SK-N-SH (cell line): ENCODE results near the gene PDZD2. TPM values are rescaled to one million over a fixed set of nuclear protein-coding genes. Genes with fewer than 3 reads are reported as not detected.

ENCODE experiments used
- CTCF ChIA-PET: fragments of 300-600, 350-600 bp; formaldehyde crosslinking; extraction: SDS; loops from one replicate; lab custom pipeline; 2021; lab: Yijun Ruan, JAX
- POLR2A ChIA-PET: fragments of 350-600 bp; sonication (Branson Sonifier 250); formaldehyde crosslinking; extraction: SDS; loops from one replicate; lab custom pipeline; 2020; ENCODE audit warnings: antibody characterized with exemption, inconsistent platforms; lab: Yijun Ruan, JAX
- DNase-seq: peaks from one replicate; pipeline ENCODE4 v3.0.0; 2012
- H2AFZ ChIP-seq: fragments of 200-600 bp; sonication (generic); 2 replicates; pipeline ENCODE4 v1.8.1; 2016; ENCODE audit warnings: antibody characterized with exemption, mild to moderate bottlenecking, low read depth
- H3F3A ChIP-seq: fragments of 200-600 bp; sonication (generic); replicated peaks from 2 replicates; pipeline ENCODE3; 2016; ENCODE audit warnings: antibody characterized with exemption, mild to moderate bottlenecking; ENCODE audit not compliant: insufficient read depth
- H3K27ac ChIP-seq, 2 experiments: fragments of 200-500 bp in 1 of 2; fragments of 200-600 bp in 1 of 2; sonication (Bioruptor generic) in 1 of 2; sonication (generic), shearing (Covaris generic) in 1 of 2; 2 replicates each; pipeline versions ENCODE4 v1.5.1 to v1.6.1; 2014 to 2016; ENCODE audit warnings: low read depth in 2 of 2, inconsistent platforms in 1 of 2, low read length in 1 of 2, mild to moderate bottlenecking in 1 of 2, mixed read lengths in 1 of 2
- H3K27me3 ChIP-seq: fragments of 200-600 bp; sonication (generic), shearing (Covaris generic); 2 replicates; pipeline ENCODE4 v1.6.1; 2016; ENCODE audit warnings: mixed run types; ENCODE audit not compliant: insufficient read depth
- H3K36me3 ChIP-seq, 2 experiments: fragments of 200-500 bp in 1 of 2; fragments of 200-600 bp in 1 of 2; sonication (Bioruptor generic) in 1 of 2; sonication (generic) in 1 of 2; replicated peaks in 1 of 2; 2 replicates each; pipeline versions ENCODE3 to v1.5.1; 2014 to 2016; ENCODE audit warnings: low read length in 1 of 2, mild to moderate bottlenecking in 1 of 2; ENCODE audit not compliant: insufficient read depth in 2 of 2, control insufficient read depth in 1 of 2
- H3K4me1 ChIP-seq, 2 experiments: fragments of 200-500 bp in 1 of 2; fragments of 200-600 bp in 1 of 2; sonication (Bioruptor generic) in 1 of 2; sonication (generic), shearing (Covaris generic) in 1 of 2; 2 replicates each; pipeline versions ENCODE4 v1.5.1 to v1.6.1; 2014 to 2016; ENCODE audit warnings: low read depth in 1 of 2, low read length in 1 of 2, mixed run types in 1 of 2; ENCODE audit not compliant: insufficient read depth in 2 of 2, control insufficient read depth in 1 of 2
- H3K4me2 ChIP-seq: fragments of 200-600 bp; sonication (generic), shearing (Covaris generic); 2 replicates; pipeline ENCODE4 v1.6.1; 2017; ENCODE audit warnings: mixed run types
- H3K4me3 ChIP-seq, 2 experiments: fragments of 200-500 bp in 1 of 2; fragments of 200-600 bp in 1 of 2; sonication (Bioruptor generic) in 1 of 2; sonication (generic), shearing (Covaris generic) in 1 of 2; 2 replicates each; pipeline versions ENCODE4 v1.5.1 to v1.8.1; 2014 to 2016; ENCODE audit warnings: low read depth in 2 of 2, inconsistent platforms in 1 of 2, low read length in 1 of 2, mild to moderate bottlenecking in 1 of 2, mixed read lengths in 1 of 2, moderate library complexity in 1 of 2
- H3K79me2 ChIP-seq: fragments of 200-600 bp; sonication (generic); 2 replicates; pipeline ENCODE4 v1.8.1; 2017; ENCODE audit warnings: mild to moderate bottlenecking; ENCODE audit not compliant: insufficient read depth
- H3K9ac ChIP-seq: fragments of 200-600 bp; sonication (generic); 2 replicates; pipeline ENCODE4 v1.6.1; 2017; ENCODE audit warnings: mixed run types
- H3K9me2 ChIP-seq: fragments of 200-600 bp; sonication (generic); 2 replicates; pipeline ENCODE4 v1.6.1; 2017; ENCODE audit warnings: mixed run types
- H3K9me3 ChIP-seq: fragments of 200-600 bp; sonication (generic); 2 replicates; pipeline ENCODE4 v1.6.1; 2017; ENCODE audit warnings: mixed run types, mild to moderate bottlenecking, moderate library complexity
- H4K20me1 ChIP-seq: fragments of 200-600 bp; sonication (generic); 2 replicates; pipeline ENCODE4 v1.6.1; 2017; ENCODE audit warnings: mild to moderate bottlenecking, mixed run types; ENCODE audit not compliant: insufficient read depth
- CHD2 ChIP-seq: fragments of 150-350 bp; IDR thresholded peaks from 2 replicates; pipeline ENCODE4 v1.6.1; 2018; ENCODE audit warnings: low read length; ENCODE audit not compliant: partially characterized antibody
- GATA2 ChIP-seq: sonication (generic); formaldehyde crosslinking; IDR thresholded peaks from 2 replicates; pipeline ENCODE4 v1.5.0; 2020; ENCODE audit warnings: mild to moderate bottlenecking, missing genetic modification reagents
- NFIC ChIP-seq: IDR thresholded peaks from 2 replicates; pipeline ENCODE4 v1.4.0; 2012; ENCODE audit warnings: borderline replicate concordance
- NRF1 ChIP-seq: IDR thresholded peaks from 2 replicates; pipeline ENCODE4 v1.6.1; 2012; ENCODE audit warnings: low read depth, mild to moderate bottlenecking, low read length
- RAD21 ChIP-seq: IDR thresholded peaks from 2 replicates; pipeline ENCODE4 v1.6.1; 2012; ENCODE audit warnings: mild to moderate bottlenecking, low read length
- RFX5 ChIP-seq: IDR thresholded peaks from 2 replicates; pipeline ENCODE4 v1.6.1; 2012; ENCODE audit warnings: mild to moderate bottlenecking, improper control_type of control experiment, low read length
- WGBS: methylation state at CpG from one replicate; pipeline ENCODE4 v1.1.6; 2017; ENCODE audit warnings: low lambda C conversion rate; 5-methylcytosine and 5-hydroxymethylcytosine counted together
- polyA plus RNA-seq, 3 experiments: library from polyadenylated mRNA; depleted of rRNA; stranded (reverse); fragments of >200 nt; gene quantifications; 2 replicates each; pipeline ENCODE4 v1.2.3, GENCODE V29; 2012

Gene PDZD2
- polyA plus RNA-seq, 1 of the 3 experiments (the other 2 are of a cell fraction) = 0.13 TPM

DNA sequence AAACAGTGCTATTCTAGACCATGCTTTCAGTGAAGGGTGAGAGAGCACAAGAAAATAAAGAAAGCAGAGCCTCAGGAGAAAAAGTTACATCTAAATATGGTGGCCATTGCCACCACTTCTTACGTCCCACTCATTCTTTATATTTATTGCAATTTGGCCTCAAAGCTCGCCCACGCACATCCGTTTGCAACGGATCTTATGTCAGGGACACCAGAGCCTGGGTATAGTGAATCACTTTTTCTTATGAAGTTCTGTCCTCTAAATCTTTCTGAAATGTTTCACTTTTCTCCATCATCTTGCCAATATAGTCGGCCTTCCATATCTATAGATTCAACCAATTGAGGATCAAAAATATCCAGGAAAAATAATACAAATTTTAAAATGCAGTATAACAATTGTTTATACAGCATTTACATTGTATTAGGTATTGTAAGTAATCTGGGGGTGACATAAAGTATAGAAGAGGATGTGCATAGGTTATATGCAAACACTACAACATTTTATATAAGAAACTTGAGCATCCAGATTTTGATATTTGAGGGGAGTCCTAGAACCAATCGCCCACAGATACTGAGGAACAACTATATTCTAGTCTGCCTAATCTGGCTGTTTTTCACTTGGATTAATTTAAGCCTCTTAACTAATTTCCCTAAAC is 500.0 kb downstream of the PDZD2 start (continued):
- TF ChIP-seq GATA2 (CRISPR knock-in tag) (no peak), NRF1 (no peak), NFIC (no peak), RAD21 (no peak)

DNA sequence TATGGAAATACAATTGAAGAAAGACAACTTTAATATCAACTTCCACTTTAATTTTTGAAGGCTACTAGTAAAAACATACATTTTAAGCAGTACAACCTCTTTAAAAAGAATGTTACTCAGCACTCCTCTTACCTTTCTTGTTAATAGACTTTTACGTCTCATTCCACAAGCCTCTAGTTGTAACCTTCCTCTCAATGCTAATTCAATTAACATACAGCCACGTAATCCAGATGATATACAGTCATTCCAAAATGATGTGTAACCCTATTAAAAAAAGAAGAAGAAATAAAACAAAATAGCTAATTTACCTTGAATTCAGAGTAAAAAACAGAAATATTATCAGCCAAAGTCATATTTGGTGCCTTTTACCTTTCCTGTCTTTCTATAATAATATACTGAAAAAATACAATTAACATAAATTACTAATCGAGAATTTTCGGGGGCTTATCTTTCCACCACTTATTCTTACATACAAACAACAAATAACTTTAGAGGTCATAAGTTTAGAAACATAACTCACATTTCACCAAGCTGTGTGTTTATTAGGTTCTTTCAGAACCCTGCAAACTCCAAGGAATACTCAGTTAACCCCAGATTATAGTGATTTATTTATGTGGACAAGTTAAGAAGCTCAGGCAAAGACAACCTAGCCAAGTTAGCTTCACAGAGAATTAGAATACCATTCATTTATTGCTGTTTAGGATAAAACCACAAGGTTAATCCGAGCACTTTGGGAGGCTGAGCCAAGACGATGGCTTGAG is 504.9 kb downstream of the PDZD2 start:
- CTCF ChIA-PET = interaction anchor here (1.6 kb wide), 1 partner anchor 12 kb away, joined by 5 read pairs; no protein-coding TSS in a partner anchor

DNA sequence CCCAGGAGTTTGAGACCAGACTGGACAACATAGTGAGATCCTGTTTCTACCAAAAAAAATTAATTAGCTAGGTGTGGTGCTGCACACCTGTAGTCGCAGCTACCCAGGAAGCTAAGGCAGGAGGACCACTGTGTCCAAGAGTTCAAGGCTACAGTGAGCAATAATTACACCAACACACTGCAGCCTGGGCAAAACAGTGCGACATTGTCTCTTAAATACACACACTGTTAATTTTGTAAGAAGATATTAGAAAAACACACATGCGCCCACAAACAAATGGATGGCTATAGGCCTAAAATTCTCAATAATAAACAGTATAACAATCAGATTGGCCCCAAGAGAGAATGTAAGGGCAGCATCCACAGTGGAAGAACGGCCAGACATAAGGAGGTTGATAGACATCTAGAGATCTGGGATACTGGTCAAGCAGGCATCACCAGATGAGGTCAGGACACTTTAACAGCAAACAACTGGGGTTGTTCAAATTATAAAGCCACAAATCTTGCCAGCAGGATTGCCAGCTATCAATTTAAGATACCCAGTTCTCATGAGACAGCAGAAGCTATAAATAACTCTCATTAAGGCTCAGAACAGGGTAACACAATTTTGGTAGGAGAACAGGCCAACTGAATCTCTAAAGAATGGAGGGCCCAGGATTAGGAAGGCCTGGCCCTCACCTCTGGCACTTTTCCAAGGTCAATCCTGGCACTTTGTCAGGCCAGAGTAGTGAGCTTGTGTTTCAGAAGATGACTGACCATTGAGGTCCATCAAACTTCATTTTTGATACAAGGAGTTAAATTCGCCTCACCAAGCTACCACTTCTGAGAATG is 505.7 kb downstream of the PDZD2 start:
- peak; percentile 21 for DNase-seq
- H3F3A ChIP-seq = no peaks in the 10 kb centered on the region
- no peak overlapping the region for H3K4me2 ChIP-seq
- ChIA-PET POLR2A (no interaction called here), CTCF (interaction anchor here (1.6 kb wide), 1 partner anchor 12 kb away, joined by 5 read pairs; no protein-coding TSS in a partner anchor)
- H3K27ac ChIP-seq = peak overlapping the region in 1 of 2 experiments; percentile 32; a peak in 2 of 4 replicates
- no peak overlapping the region for H3K4me3 ChIP-seq
- 98% methylated on average over 5 of the region's 5 CpGs for WGBS
- no peak overlapping the region for H2AFZ ChIP-seq
- H3K36me3 ChIP-seq = peaks cover 0 to 28% of the 10 kb centered on the region in 2 experiments
- peaks cover 13 to 22% of the 10 kb centered on the region in 2 experiments; a peak in 3 of 4 replicates for H3K4me1 ChIP-seq
- peaks cover 82% of the 10 kb centered on the region for H3K79me2 ChIP-seq
- peaks cover 69% of the 10 kb centered on the region for H4K20me1 ChIP-seq
- H3K9me2 ChIP-seq = no peaks in the 10 kb centered on the region
- H3K9me3 ChIP-seq = no peaks in the 10 kb centered on the region
- H3K9ac ChIP-seq = no peak overlapping the region
- TF ChIP-seq RFX5 (no peak), GATA2 (CRISPR knock-in tag) (0 out of 2 replicates have a peak, but pooled peaks have one; percentile 21)
- H3K27me3 ChIP-seq = no peaks in the 10 kb centered on the region

More for the DNA sequence above, 504.9 kb downstream of the PDZD2 start:
- H3K4me2 ChIP-seq = no peak overlapping the region
- no peaks in the 10 kb centered on the region for H3F3A ChIP-seq
- no peaks in the 10 kb centered on the region for H3K27me3 ChIP-seq
- TF ChIP-seq CHD2 = no peak
- 0 out of 2 replicates have a peak, but pooled peaks have one; percentile 10 for TF ChIP-seq NFIC
- no peak for DNase-seq
- no peak overlapping the region for H2AFZ ChIP-seq
- peaks cover 68% of the 10 kb centered on the region for H4K20me1 ChIP-seq
- peaks cover 13 to 25% of the 10 kb centered on the region in 2 experiments; a peak in 3 of 4 replicates for H3K4me1 ChIP-seq
- peaks cover 5 to 36% of the 10 kb centered on the region in 2 experiments for H3K36me3 ChIP-seq
- peak overlapping the region in 1 of 2 experiments; percentile 32; a peak in 2 of 4 replicates for H3K27ac ChIP-seq
- POLR2A ChIA-PET = no interaction called here
- no peak overlapping the region for H3K4me3 ChIP-seq
- peaks cover 82% of the 10 kb centered on the region for H3K79me2 ChIP-seq
- 71% methylated on average over 6 of the region's 6 CpGs for WGBS
- H3K9me2 ChIP-seq = no peaks in the 10 kb centered on the region
- no peaks in the 10 kb centered on the region for H3K9me3 ChIP-seq
- no peak overlapping the region for H3K9ac ChIP-seq
